Astrocyte (in vitro differentiated cells and primary cell): Measurements from ENCODE around the gene ZNF605.

Experiments used
- EZH2 ChIP-seq: IDR thresholded peaks from 2 replicates; pipeline ENCODE4 v1.6.1; 2012; ENCODE audit warnings: mild to moderate bottlenecking, low read length, inconsistent platforms; ENCODE audit not compliant: insufficient read depth
- TF ChIP-seq, protein P1 (sequence below): IDR thresholded peaks from 2 replicates; pipeline ENCODE4 v1.5.1; 2011; ENCODE audit warnings: low read depth, mild to moderate bottlenecking, inconsistent platforms, low read length, moderate library complexity; ENCODE audit not compliant: insufficient read depth

DNA sequence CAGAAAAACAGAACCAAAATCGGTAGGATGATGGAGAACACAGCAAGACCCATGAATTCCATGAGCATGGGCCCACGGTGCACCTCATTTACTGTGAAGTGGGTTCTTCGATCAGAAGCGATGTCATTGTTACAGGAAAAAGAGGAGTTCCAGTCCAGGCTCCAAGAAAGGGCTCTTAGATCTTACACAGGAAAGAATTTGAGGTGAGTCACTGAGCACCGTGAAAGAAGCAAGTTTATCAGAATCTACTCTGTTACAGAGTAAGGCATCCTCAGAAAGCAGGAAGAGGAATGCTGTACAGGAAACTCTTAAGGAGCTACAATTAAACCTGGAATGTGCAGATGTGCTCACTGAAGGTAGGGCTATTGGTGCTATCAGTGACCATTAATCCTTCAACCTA, 57.1 kb downstream of the ZNF605 start:
- TF ChIP-seq EZH2 = no peak
- TF ChIP-seq, protein P1, sequence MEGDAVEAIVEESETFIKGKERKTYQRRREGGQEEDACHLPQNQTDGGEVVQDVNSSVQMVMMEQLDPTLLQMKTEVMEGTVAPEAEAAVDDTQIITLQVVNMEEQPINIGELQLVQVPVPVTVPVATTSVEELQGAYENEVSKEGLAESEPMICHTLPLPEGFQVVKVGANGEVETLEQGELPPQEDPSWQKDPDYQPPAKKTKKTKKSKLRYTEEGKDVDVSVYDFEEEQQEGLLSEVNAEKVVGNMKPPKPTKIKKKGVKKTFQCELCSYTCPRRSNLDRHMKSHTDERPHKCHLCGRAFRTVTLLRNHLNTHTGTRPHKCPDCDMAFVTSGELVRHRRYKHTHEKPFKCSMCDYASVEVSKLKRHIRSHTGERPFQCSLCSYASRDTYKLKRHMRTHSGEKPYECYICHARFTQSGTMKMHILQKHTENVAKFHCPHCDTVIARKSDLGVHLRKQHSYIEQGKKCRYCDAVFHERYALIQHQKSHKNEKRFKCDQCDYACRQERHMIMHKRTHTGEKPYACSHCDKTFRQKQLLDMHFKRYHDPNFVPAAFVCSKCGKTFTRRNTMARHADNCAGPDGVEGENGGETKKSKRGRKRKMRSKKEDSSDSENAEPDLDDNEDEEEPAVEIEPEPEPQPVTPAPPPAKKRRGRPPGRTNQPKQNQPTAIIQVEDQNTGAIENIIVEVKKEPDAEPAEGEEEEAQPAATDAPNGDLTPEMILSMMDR = no peak
